ENCODE results near the gene ZNF532.
"Not testable (repeated sequence)": the region's sequence is repeated elsewhere in the genome, so short reads cannot be mapped to it uniquely, and the experiment has no call there.

The ZNF532 gene

GRCh38 chr18:58900015-58900649, 35.5 kb downstream of the ZNF532 start:
- DNase-seq (ENCODE audit: low read depth), result peak; percentile 33

GRCh38 chr18:58901143-58901542, 36.5 kb downstream of the ZNF532 start:
- DNase-seq (ENCODE audit: low read depth), result no peak

GRCh38 chr18:58901783-58902182, 37.1 kb downstream of the ZNF532 start:
- DNase-seq (ENCODE audit: low read depth), result no peak

- no peak for DNase-seq (ENCODE audit: low read depth)
Measured at GRCh38 chr18:58902961-58903360, 38.3 kb downstream of the ZNF532 start.

- DNase-seq (ENCODE audit: low read depth), result no peak
Measured at GRCh38 chr18:58903533-58903932, 38.9 kb downstream of the ZNF532 start.

GRCh38 chr18:58905777-58906428, 41.2 kb downstream of the ZNF532 start:
- no peak for DNase-seq (ENCODE audit: low read depth)

- DNase-seq (ENCODE audit: low read depth), result no peak
Measured at GRCh38 chr18:58908006-58908405, 43.3 kb downstream of the ZNF532 start.

- DNase-seq (ENCODE audit: low read depth), result no peak
Measured at GRCh38 chr18:58909521-58909920, 44.8 kb downstream of the ZNF532 start.

GRCh38 chr18:58911241-58911640, 46.6 kb downstream of the ZNF532 start:
- DNase-seq (ENCODE audit: low read depth), result no peak

- no peak for DNase-seq (ENCODE audit: low read depth)
Measured at GRCh38 chr18:58911766-58912165, 47.1 kb downstream of the ZNF532 start.

- no peak for DNase-seq (ENCODE audit: low read depth)
Measured at GRCh38 chr18:58915006-58915799, 50.5 kb downstream of the ZNF532 start.

- no peak for DNase-seq (ENCODE audit: low read depth)
Measured at GRCh38 chr18:58915995-58916394, 51.3 kb downstream of the ZNF532 start.

GRCh38 chr18:58919934-58920333, 55.3 kb downstream of the ZNF532 start:
- DNase-seq (ENCODE audit: low read depth), result not testable (repeated sequence)

- DNase-seq (ENCODE audit: low read depth), result no peak
Measured at GRCh38 chr18:58922995-58923394, 58.3 kb downstream of the ZNF532 start.

GRCh38 chr18:58924473-58924872, 59.8 kb downstream of the ZNF532 start:
- DNase-seq (ENCODE audit: low read depth), result no peak

- DNase-seq (ENCODE audit: low read depth), result no peak
Measured at GRCh38 chr18:58927659-58928058, 63.0 kb downstream of the ZNF532 start.

GRCh38 chr18:58928386-58928785, 63.7 kb downstream of the ZNF532 start:
- DNase-seq (ENCODE audit: low read depth), result no peak

- DNase-seq (ENCODE audit: low read depth), result no peak
Measured at GRCh38 chr18:58929206-58929605, 64.5 kb downstream of the ZNF532 start.

GRCh38 chr18:58934356-58934755, 69.7 kb downstream of the ZNF532 start:
- no peak for DNase-seq (ENCODE audit: low read depth)

- DNase-seq (ENCODE audit: low read depth), result no peak
Measured at GRCh38 chr18:58934933-58935577, 70.4 kb downstream of the ZNF532 start.

GRCh38 chr18:58937071-58937886, 72.6 kb downstream of the ZNF532 start:
- DNase-seq (ENCODE audit: low read depth), result peak; percentile 28

GRCh38 chr18:58937887-58938267, 73.2 kb downstream of the ZNF532 start:
- DNase-seq (ENCODE audit: low read depth), result no peak

Data from stromal cell of bone marrow (primary cell).